GM20000 (cell line): Measurements from ENCODE around the gene GDAP1L1.

Experiments used
- DNase-seq: peaks from one replicate; pipeline ENCODE4 v3.0.0; 2012; ENCODE audit warnings: low spot score
- CTCF ChIP-seq: IDR thresholded peaks from 2 replicates; pipeline ENCODE4 v1.5.1; 2012; ENCODE audit warnings: mild to moderate bottlenecking, control low read depth; ENCODE audit errors: extremely low read depth, missing control alignments

GDAP1L1 gene

GRCh38 chr20:44211177-44212039 lies 35.7 kb upstream of the GDAP1L1 start:
- no peak for DNase-seq
- TF ChIP-seq CTCF = no peak

- no peak for DNase-seq
- no peak for TF ChIP-seq CTCF
These were observed 34.3 kb upstream of the GDAP1L1 start for GRCh38 chr20:44212792-44213191.

- TF ChIP-seq CTCF = peak; percentile 84
- DNase-seq = peak; percentile 60
These were observed 32.0 kb upstream of the GDAP1L1 start for GRCh38 chr20:44215125-44215524.

GRCh38 chr20:44217342-44218092 lies 29.6 kb upstream of the GDAP1L1 start:
- peak; percentile 54 for DNase-seq
- peak; percentile 91 for TF ChIP-seq CTCF

- TF ChIP-seq CTCF = no peak
- DNase-seq = no peak
These were observed 28.7 kb upstream of the GDAP1L1 start for GRCh38 chr20:44218446-44218845.

- no peak for DNase-seq
- no peak for TF ChIP-seq CTCF
These were observed 27.9 kb upstream of the GDAP1L1 start for GRCh38 chr20:44219170-44219730.

- DNase-seq = no peak
- no peak for TF ChIP-seq CTCF
These were observed 27.3 kb upstream of the GDAP1L1 start for GRCh38 chr20:44219791-44220190.
